Neural cell (in vitro differentiated cells): ENCODE data around the gene LCN9. TPM values are rescaled to one million over a fixed set of nuclear protein-coding genes. Genes with fewer than 3 reads are reported as not detected.

Experiments
- H2AFZ ChIP-seq: fragments of 200-600, 300-800 bp; sonication (generic), shearing (Covaris generic); 2 replicates; pipeline ENCODE4 v1.6.0; 2014; ENCODE audit warnings: low read depth, mild to moderate bottlenecking, antibody characterized with exemption, low read length, moderate library complexity
- H3F3A ChIP-seq: fragments of 200-600 bp; shearing (Covaris generic); 2 replicates; pipeline ENCODE4 v1.6.1; 2016; ENCODE audit warnings: mild to moderate bottlenecking, moderate library complexity, mixed read lengths, antibody characterized with exemption, low read length; ENCODE audit not compliant: insufficient read depth, poor library complexity, severe bottlenecking
- H3K27ac ChIP-seq: fragments of 200-600, 300-800 bp; sonication (generic), shearing (Covaris generic); 2 replicates; pipeline ENCODE4 v1.5.1; 2014; ENCODE audit warnings: mild to moderate bottlenecking, low read length, moderate library complexity
- H3K27me3 ChIP-seq: fragments of 300-800, 200-600 bp; sonication (generic), shearing (Covaris generic); 2 replicates; pipeline ENCODE4 v1.6.0; 2014; ENCODE audit warnings: mild to moderate bottlenecking, low read depth, low read length, moderate library complexity; ENCODE audit not compliant: insufficient read depth
- H3K36me3 ChIP-seq: fragments of 300-800, 200-600 bp; sonication (generic), shearing (Covaris generic); 2 replicates; pipeline ENCODE4 v1.5.1; 2014; ENCODE audit warnings: mild to moderate bottlenecking, antibody characterized with exemption, low read length, moderate library complexity; ENCODE audit not compliant: insufficient read depth
- H3K4me2 ChIP-seq: fragments of 300-800, 200-600 bp; sonication (generic), shearing (Covaris generic); 2 replicates; pipeline ENCODE4 v1.6.0; 2014; ENCODE audit warnings: mild to moderate bottlenecking, low read length
- H3K4me3 ChIP-seq: fragments of 300-800, 200-600 bp; sonication (generic), shearing (Covaris generic); 2 replicates; pipeline ENCODE4 v1.5.1; 2014; ENCODE audit warnings: mild to moderate bottlenecking, low read length, moderate library complexity
- H3K79me2 ChIP-seq: fragments of 200-600 bp; shearing (Covaris generic); replicated peaks from 2 replicates; pipeline ENCODE4 v1.6.0; 2014; ENCODE audit warnings: mild to moderate bottlenecking, low read length, moderate library complexity; ENCODE audit not compliant: insufficient read depth
- H3K9ac ChIP-seq: fragments of 300-800, 200-600 bp; sonication (generic), shearing (Covaris generic); 2 replicates; pipeline ENCODE4 v1.6.1; 2016; ENCODE audit warnings: mild to moderate bottlenecking, low read length, mixed read lengths
- H3K9me2 ChIP-seq: fragments of 200-600 bp; shearing (Covaris generic); 2 replicates; pipeline ENCODE4 v1.6.1; 2016; ENCODE audit warnings: mild to moderate bottlenecking, low read length, mixed read lengths; ENCODE audit not compliant: insufficient read depth
- H3K9me3 ChIP-seq: fragments of 200-600, 300-800 bp; sonication (generic), shearing (Covaris generic); 2 replicates; pipeline ENCODE4 v1.6.1; 2016; ENCODE audit warnings: mild to moderate bottlenecking, mixed run types, low read length, moderate library complexity, mixed read lengths
- H4K20me1 ChIP-seq: fragments of 200-600 bp; shearing (Covaris generic); 2 replicates; pipeline ENCODE4 v1.6.1; 2016; ENCODE audit warnings: mild to moderate bottlenecking, mixed run types; ENCODE audit not compliant: insufficient read depth
- CTCF ChIP-seq: fragments of 450-650 bp; IDR thresholded peaks from 2 replicates; pipeline ENCODE4 v1.5.1; 2014; ENCODE audit warnings: antibody characterized with exemption, mild to moderate bottlenecking, moderate library complexity; ENCODE audit not compliant: poor library complexity, severe bottlenecking
- EP300 ChIP-seq: fragments of 450-650 bp; conservative IDR thresholded peaks from 2 replicates; pipeline ENCODE4 v1.6.1; 2014; ENCODE audit warnings: antibody characterized with exemption, mild to moderate bottlenecking, moderate library complexity; ENCODE audit not compliant: poor library complexity, severe bottlenecking
- EZH2 ChIP-seq: fragments of 200-600, 300-800 bp; shearing (Covaris generic), sonication (generic); IDR thresholded peaks from 2 replicates; pipeline ENCODE4 v1.6.1; 2014; ENCODE audit warnings: antibody characterized with exemption, low read length, borderline replicate concordance, mild to moderate bottlenecking; ENCODE audit not compliant: insufficient read depth, poor library complexity, severe bottlenecking
- MXI1 ChIP-seq: fragments of 450-650 bp; conservative IDR thresholded peaks from 2 replicates; pipeline ENCODE4 v1.6.1; 2014; ENCODE audit warnings: antibody characterized with exemption, mild to moderate bottlenecking; ENCODE audit not compliant: poor library complexity, severe bottlenecking
- POLR2AphosphoS5 ChIP-seq: IDR thresholded peaks from 2 replicates; pipeline ENCODE4 v1.6.1; 2012
- RAD21 ChIP-seq: fragments of 450-650 bp; conservative IDR thresholded peaks from 2 replicates; pipeline ENCODE4 v1.6.1; 2014; ENCODE audit warnings: antibody characterized with exemption, mild to moderate bottlenecking, moderate library complexity
- REST ChIP-seq: IDR thresholded peaks from 2 replicates; pipeline ENCODE4 v1.6.1; 2012; ENCODE audit warnings: borderline replicate concordance
- SMC3 ChIP-seq: fragments of 450-650 bp; conservative IDR thresholded peaks from 2 replicates; pipeline ENCODE4 v1.6.1; 2014; ENCODE audit warnings: antibody characterized with exemption, mild to moderate bottlenecking, moderate library complexity; ENCODE audit not compliant: poor library complexity
- TAF1 ChIP-seq: IDR thresholded peaks from 2 replicates; pipeline ENCODE4 v1.6.1; 2012; ENCODE audit warnings: low read depth
- polyA plus RNA-seq: library from polyadenylated mRNA; depleted of rRNA; stranded (reverse); fragments of >200 nt; gene quantifications from 2 replicates; pipeline ENCODE4 v1.2.3, GENCODE V29; 2014

LCN9 gene
- polyA plus RNA-seq, 1 donor from 2014 or later, result 2.5 TPM

GRCh38 chr9:135648494-135649410, 14.4 kb upstream of the LCN9 start:
- H3K4me2 ChIP-seq, result peak overlapping the region; percentile 36
- no peaks in the 10 kb centered on the region for H3K27me3 ChIP-seq
- peak overlapping the region; percentile 56 for H3K4me3 ChIP-seq
- H3K9me2 ChIP-seq, result no peaks in the 10 kb centered on the region
- peak overlapping the region; percentile 32 for H3K9ac ChIP-seq
- TF ChIP-seq SMC3, result no peak
- TF ChIP-seq MXI1, result no peak
- no peak for TF ChIP-seq TAF1
- no peak for TF ChIP-seq RAD21
- no peak for TF ChIP-seq EZH2
- no peak for TF ChIP-seq CTCF
- no peak for TF ChIP-seq POLR2AphosphoS5
- no peak for TF ChIP-seq EP300
- no peak for TF ChIP-seq REST
- H4K20me1 ChIP-seq, result no peaks in the 10 kb centered on the region
- H2AFZ ChIP-seq, result no peak overlapping the region
- H3K79me2 ChIP-seq, result peaks cover 22% of the 10 kb centered on the region
- peak overlapping the region; percentile 46 for H3K27ac ChIP-seq
- no peaks in the 10 kb centered on the region for H3K36me3 ChIP-seq
- H3K9me3 ChIP-seq, result no peaks in the 10 kb centered on the region
- H3F3A ChIP-seq, result no peaks in the 10 kb centered on the region

- Histone ChIP-seq H3K9me2 (no peaks in the 10 kb centered on the region), H3K9me3 (no peaks in the 10 kb centered on the region), H3K27me3 (no peaks in the 10 kb centered on the region), H2AFZ (no peak overlapping the region), H3K4me3 (peak overlapping the region; percentile 56), H3K4me2 (no peak overlapping the region), H3K9ac (no peak overlapping the region), H4K20me1 (no peaks in the 10 kb centered on the region), H3K27ac (no peak overlapping the region), H3K36me3 (no peaks in the 10 kb centered on the region), H3F3A (no peaks in the 10 kb centered on the region), H3K79me2 (peaks cover 21% of the 10 kb centered on the region)
- no peak for TF ChIP-seq SMC3
- no peak for TF ChIP-seq REST
- TF ChIP-seq CTCF, result no peak
- TF ChIP-seq RAD21, result no peak
- TF ChIP-seq EZH2, result no peak
- TF ChIP-seq POLR2AphosphoS5, result no peak
- no peak for TF ChIP-seq EP300
- no peak for TF ChIP-seq MXI1
- TF ChIP-seq TAF1, result no peak
Observed at GRCh38 chr9:135649508-135649907, 13.6 kb upstream of the LCN9 start.
